ENCODE data around the gene GPC3. TPM values are rescaled to one million over a fixed set of nuclear protein-coding genes. Genes with fewer than 3 reads are reported as not detected.
A peak's percentile ranks its signal among the peaks of the same experiment; 100 is the strongest.

Gene GPC3
- total RNA-seq, 1 donor = not detected

DNA sequence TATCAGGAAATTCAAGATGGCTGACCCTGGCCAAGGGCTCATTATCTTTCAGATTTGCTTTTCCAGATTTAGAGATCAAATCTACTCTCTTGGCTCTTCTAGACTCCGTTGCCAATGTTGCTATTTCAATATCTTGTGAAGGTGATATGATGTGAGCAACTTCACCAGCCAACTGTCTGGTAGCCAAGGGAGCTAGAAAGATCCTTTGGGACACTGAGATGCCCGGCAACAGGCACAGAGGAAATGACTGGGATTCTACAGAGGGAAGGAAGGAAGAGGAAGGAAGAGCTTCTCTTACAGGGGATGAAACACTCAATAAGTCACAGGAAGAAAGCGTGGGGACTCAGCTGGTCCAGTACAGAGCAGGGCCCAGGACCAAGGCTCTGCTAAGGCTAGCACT, 448.3 kb downstream of the GPC3 start:
- no peak for DNase-seq (ENCODE audit: low read depth)
- TF ChIP-seq, protein P1, sequence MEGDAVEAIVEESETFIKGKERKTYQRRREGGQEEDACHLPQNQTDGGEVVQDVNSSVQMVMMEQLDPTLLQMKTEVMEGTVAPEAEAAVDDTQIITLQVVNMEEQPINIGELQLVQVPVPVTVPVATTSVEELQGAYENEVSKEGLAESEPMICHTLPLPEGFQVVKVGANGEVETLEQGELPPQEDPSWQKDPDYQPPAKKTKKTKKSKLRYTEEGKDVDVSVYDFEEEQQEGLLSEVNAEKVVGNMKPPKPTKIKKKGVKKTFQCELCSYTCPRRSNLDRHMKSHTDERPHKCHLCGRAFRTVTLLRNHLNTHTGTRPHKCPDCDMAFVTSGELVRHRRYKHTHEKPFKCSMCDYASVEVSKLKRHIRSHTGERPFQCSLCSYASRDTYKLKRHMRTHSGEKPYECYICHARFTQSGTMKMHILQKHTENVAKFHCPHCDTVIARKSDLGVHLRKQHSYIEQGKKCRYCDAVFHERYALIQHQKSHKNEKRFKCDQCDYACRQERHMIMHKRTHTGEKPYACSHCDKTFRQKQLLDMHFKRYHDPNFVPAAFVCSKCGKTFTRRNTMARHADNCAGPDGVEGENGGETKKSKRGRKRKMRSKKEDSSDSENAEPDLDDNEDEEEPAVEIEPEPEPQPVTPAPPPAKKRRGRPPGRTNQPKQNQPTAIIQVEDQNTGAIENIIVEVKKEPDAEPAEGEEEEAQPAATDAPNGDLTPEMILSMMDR (IDR thresholded peaks at IDR 0.05; ENCODE audit: insufficient read depth, low read length) = no peak
- H3K4me3 ChIP-seq (ENCODE audit: low read depth, low read length) = no peak overlapping the region

DNA sequence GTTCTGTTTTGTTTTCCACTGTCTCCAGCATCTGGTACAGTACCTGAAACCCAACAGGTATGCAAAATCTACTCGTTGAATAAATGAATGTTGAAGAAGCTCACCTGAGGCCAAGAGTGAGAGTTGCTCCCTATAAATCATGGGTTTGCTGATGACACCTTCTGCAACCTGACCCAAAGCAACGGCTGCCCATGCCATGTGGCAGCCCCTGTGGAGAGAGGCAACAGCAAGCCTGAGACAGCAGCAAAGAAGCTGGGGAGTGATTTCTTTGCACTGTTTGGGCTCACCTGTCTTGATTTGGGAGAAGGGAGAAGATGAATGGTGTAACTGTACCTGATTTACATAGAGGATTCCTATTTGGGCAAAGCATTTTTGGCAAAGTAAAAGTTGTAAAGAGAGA, 450.3 kb downstream of the GPC3 start:
- DNase-seq (ENCODE audit: low read depth) = no peak
- TF ChIP-seq, protein P1 (IDR thresholded peaks at IDR 0.05; ENCODE audit: insufficient read depth, low read length) = no peak
- no peak overlapping the region for H3K4me3 ChIP-seq (ENCODE audit: low read depth, low read length)

DNA sequence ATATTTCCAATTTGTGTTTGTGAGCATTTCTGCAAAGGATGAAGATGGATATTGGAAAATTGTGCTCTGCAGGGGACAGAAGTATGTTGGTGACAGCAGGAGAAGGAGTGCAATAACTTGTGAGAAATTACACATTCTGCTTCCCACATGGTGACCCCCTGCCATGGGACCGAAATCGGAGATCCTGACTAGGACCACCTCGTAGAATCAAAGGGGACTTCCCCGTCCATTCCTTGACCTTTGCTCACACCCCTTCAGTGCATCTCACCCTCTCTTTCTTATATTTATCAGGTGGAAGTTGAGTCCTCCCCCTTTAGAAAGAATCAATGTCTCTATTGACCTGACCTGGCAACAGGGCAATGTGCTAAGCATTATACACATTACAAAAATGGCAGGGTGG, 451.2 kb downstream of the GPC3 start:
- no peak overlapping the region for H3K4me3 ChIP-seq (ENCODE audit: low read depth, low read length)
- no peak for DNase-seq (ENCODE audit: low read depth)
- TF ChIP-seq, protein P1 (IDR thresholded peaks at IDR 0.05; ENCODE audit: insufficient read depth, low read length) = no peak

DNA sequence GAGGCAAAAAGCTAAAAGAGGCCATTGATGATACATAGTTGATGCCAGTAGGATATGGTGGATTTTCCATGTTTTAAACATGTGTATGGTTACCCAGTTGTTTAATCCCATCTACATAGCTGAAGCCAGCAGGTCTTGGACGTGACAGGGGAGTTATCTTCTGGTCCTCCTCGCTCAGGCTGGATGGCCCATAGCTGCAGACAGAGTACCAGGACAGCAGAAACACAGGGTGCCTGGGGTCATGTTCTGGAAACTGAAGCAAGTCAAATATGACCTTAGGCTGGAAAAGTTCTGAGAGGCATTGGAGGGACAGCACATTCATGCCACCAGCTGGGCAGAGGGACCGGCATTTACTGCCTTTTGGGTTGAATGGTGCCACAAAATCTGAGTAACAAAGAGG, 452.1 kb downstream of the GPC3 start:
- TF ChIP-seq, protein P1 (IDR thresholded peaks at IDR 0.05; ENCODE audit: insufficient read depth, low read length) = no peak
- DNase-seq (ENCODE audit: low read depth) = no peak
- H3K4me3 ChIP-seq (ENCODE audit: low read depth, low read length) = no peak overlapping the region

DNA sequence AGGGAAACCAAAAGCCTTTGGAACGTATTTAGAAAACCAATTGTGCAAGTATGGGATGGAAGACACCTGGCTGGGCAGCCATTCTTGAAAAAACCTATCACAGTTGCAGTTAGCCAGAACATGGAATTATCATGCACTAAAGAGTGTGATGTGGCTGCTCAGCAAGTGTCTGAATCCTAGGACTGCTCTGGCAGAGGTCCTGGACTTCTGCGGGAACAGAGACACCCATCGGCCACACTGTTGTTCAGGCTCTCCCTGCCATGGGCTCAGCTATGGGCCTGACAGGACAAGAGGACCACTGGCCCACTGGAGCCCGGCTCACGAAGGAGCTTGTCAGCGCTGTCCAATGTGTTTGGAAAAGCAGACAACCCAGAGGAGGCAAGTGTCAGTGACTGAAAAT, 454.4 kb downstream of the GPC3 start:
- DNase-seq (ENCODE audit: low read depth) = peak; percentile 39
- TF ChIP-seq, protein P1 (IDR thresholded peaks at IDR 0.05; ENCODE audit: insufficient read depth, low read length) = no peak
- no peak overlapping the region for H3K4me3 ChIP-seq (ENCODE audit: low read depth, low read length)

DNA sequence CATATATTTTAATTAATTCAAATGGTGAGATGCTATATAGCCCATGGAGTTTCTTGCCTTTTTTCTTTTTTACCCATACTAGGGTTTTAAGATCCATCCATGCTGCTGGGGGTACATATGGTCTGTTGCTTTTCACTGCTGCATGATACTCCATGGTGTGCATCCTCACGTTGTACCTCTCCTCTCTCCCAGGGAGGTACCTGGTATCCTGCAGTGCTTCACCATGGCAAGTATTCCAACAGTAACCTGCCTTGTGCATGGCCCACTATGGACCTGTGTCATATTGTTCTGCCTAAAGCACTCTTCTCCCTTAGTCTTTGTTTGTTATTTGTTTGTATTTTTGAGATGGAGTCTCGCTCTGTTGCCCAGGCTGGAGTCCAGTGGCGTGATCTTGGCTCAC, 455.8 kb downstream of the GPC3 start:
- DNase-seq (ENCODE audit: low read depth) = no peak
- TF ChIP-seq, protein P1 (IDR thresholded peaks at IDR 0.05; ENCODE audit: insufficient read depth, low read length) = no peak
- H3K4me3 ChIP-seq (ENCODE audit: low read depth, low read length) = no peak overlapping the region

DNA sequence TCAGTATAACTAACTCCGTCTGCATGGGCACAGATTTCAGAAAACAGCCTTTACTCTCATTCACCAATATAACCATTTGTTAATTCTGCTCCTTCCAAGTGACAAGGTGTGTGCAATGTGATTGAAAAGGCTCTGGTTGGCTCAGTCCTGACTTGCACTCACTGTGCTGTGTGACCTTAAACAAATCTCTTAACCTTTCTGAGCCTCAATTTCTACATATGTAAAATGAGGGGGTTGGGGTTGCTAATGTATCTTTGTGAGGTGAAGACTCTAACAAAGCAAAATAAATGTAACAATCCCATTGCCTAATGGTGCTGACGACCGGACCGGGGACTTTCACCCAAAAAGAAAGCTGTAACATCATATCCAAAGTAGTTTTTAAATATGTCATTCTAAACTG, 457.6 kb downstream of the GPC3 start:
- H3K4me3 ChIP-seq (ENCODE audit: low read depth, low read length) = no peak overlapping the region
- TF ChIP-seq, protein P1 (IDR thresholded peaks at IDR 0.05; ENCODE audit: insufficient read depth, low read length) = no peak
- DNase-seq (ENCODE audit: low read depth) = no peak

Measured in fibroblast of the aortic adventitia (primary cell).